ENCODE results near the gene SYT14. TPM values are rescaled to one million over a fixed set of nuclear protein-coding genes. Genes with fewer than 3 reads are reported as not detected.

SYT14 gene
- total RNA-seq, 1 donor from 2014 or later, result 16.1 TPM

DNA sequence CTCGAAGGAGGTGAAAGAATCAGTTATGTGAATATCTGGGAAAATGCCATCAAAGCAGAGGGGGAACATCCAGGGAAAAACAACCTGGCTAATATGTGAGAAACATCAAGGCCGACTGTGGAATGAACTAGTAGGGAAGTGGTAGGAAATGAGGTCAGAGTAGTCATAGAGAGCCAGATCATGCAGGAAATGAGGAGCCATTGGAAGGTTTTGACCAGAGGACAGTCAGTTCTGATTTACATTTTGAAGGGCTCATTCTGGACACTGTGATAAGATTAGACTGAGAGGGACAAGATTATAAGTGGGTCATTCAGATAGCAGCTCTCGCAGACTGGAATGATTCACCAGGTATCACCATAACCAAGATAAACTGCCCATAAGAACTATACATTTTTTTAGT lies 63.7 kb downstream of the SYT14 start:
- TF ChIP-seq, protein P1, sequence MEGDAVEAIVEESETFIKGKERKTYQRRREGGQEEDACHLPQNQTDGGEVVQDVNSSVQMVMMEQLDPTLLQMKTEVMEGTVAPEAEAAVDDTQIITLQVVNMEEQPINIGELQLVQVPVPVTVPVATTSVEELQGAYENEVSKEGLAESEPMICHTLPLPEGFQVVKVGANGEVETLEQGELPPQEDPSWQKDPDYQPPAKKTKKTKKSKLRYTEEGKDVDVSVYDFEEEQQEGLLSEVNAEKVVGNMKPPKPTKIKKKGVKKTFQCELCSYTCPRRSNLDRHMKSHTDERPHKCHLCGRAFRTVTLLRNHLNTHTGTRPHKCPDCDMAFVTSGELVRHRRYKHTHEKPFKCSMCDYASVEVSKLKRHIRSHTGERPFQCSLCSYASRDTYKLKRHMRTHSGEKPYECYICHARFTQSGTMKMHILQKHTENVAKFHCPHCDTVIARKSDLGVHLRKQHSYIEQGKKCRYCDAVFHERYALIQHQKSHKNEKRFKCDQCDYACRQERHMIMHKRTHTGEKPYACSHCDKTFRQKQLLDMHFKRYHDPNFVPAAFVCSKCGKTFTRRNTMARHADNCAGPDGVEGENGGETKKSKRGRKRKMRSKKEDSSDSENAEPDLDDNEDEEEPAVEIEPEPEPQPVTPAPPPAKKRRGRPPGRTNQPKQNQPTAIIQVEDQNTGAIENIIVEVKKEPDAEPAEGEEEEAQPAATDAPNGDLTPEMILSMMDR (IDR thresholded peaks at IDR 0.05), result no peak
- TF ChIP-seq EZH2 (IDR thresholded peaks at IDR 0.05) (no peak), EZH2phosphoT487 (IDR thresholded peaks at IDR 0.05) (no peak)
- H3F3A ChIP-seq (ENCODE audit: low read depth), result no peaks in the 10 kb centered on the region
- H3K36me3 ChIP-seq, result no peaks in the 10 kb centered on the region
- no peak overlapping the region for H3K4me3 ChIP-seq
- no peaks in the 10 kb centered on the region for H3K4me1 ChIP-seq
- H3K4me2 ChIP-seq, result no peak overlapping the region
- no peaks in the 10 kb centered on the region for H4K20me1 ChIP-seq (ENCODE audit: low read depth)
- H3K9me3 Mint-ChIP-seq, result no peaks in the 10 kb centered on the region
- H3K27me3 Mint-ChIP-seq (ENCODE audit: insufficient read depth, low read depth), result no peaks in the 10 kb centered on the region
- no peaks in the 10 kb centered on the region for H3K79me2 ChIP-seq (ENCODE audit: low read depth)
- DNase-seq (ENCODE audit: low spot score), result no peak
- H3K27me3 ChIP-seq, result no peaks in the 10 kb centered on the region
- H3K9ac ChIP-seq, result no peak overlapping the region
- no peaks in the 10 kb centered on the region for H3K36me3 Mint-ChIP-seq
- H3K4me3 Mint-ChIP-seq, result no peak overlapping the region
- H3K4me1 Mint-ChIP-seq, result no peaks in the 10 kb centered on the region
- H3K27ac ChIP-seq, result no peak overlapping the region
- H2AFZ ChIP-seq (replicated peaks), result no peak overlapping the region
- no peak overlapping the region for H3K27ac Mint-ChIP-seq
- no peaks in the 10 kb centered on the region for H3K9me3 ChIP-seq (ENCODE audit: low read depth)

DNA sequence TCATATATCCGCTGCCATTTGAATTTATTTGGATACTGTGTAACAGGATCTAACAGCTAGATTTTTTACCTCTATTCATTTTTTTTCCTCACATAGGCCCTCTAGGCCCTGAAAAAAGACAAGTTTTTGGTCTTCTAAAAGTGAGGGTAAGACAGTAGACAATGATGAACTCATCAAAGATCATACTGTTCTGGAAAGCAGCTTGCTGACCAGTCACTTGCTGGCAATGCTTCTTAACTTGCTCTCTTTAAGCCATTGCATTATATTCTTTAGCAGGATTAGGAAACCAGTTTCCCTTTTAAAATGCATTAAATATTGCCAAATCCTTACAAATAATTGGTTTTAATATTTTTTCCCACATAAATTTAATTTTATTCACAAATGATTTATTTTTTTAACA lies 65.5 kb downstream of the SYT14 start:
- H3K4me1 Mint-ChIP-seq, result no peaks in the 10 kb centered on the region
- H3K36me3 ChIP-seq, result no peaks in the 10 kb centered on the region
- no peaks in the 10 kb centered on the region for H3K79me2 ChIP-seq (ENCODE audit: low read depth)
- H3K9me3 ChIP-seq (ENCODE audit: low read depth), result no peaks in the 10 kb centered on the region
- no peaks in the 10 kb centered on the region for H3K36me3 Mint-ChIP-seq
- no peaks in the 10 kb centered on the region for H3K27me3 ChIP-seq
- no peaks in the 10 kb centered on the region for H3F3A ChIP-seq (ENCODE audit: low read depth)
- H2AFZ ChIP-seq (replicated peaks), result no peak overlapping the region
- no peak overlapping the region for H3K9ac ChIP-seq
- H3K27ac Mint-ChIP-seq, result no peak overlapping the region
- no peak overlapping the region for H3K4me3 ChIP-seq
- H3K4me1 ChIP-seq, result no peaks in the 10 kb centered on the region
- H3K4me3 Mint-ChIP-seq, result no peak overlapping the region
- no peak overlapping the region for H3K4me2 ChIP-seq
- no peaks in the 10 kb centered on the region for H3K27me3 Mint-ChIP-seq (ENCODE audit: insufficient read depth, low read depth)
- TF ChIP-seq, protein P1 (IDR thresholded peaks at IDR 0.05), result no peak
- TF ChIP-seq EZH2 (IDR thresholded peaks at IDR 0.05) (no peak), EZH2phosphoT487 (IDR thresholded peaks at IDR 0.05) (no peak)
- H4K20me1 ChIP-seq (ENCODE audit: low read depth), result no peaks in the 10 kb centered on the region
- H3K27ac ChIP-seq, result no peak overlapping the region
- H3K9me3 Mint-ChIP-seq, result no peaks in the 10 kb centered on the region
- DNase-seq (ENCODE audit: low spot score), result no peak

DNA sequence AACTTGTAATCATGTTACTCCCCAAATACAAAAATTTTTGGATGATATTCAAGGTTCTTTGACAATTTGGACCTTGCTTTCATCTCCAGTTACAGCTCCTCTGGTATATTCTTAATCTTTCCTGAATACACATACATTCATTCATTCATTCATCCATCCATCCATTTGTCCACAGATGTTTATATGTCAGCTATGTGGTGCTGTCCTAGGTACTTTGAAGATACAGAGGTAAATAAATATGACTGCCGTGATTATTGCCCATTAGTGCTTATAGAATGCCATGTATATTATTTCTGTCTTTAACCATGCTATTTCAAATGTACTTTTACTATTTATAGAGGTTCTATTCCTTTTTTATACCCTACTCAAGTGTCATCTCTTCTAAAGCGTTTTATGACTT lies 72.1 kb downstream of the SYT14 start:
- H3K9me3 ChIP-seq (ENCODE audit: low read depth), result no peaks in the 10 kb centered on the region
- no peak overlapping the region for H3K27ac ChIP-seq
- Mint-ChIP-seq H3K27ac (no peak overlapping the region), H3K27me3 (ENCODE audit: insufficient read depth, low read depth) (no peaks in the 10 kb centered on the region), H3K4me3 (no peak overlapping the region), H3K4me1 (no peaks in the 10 kb centered on the region), H3K36me3 (no peaks in the 10 kb centered on the region), H3K9me3 (no peaks in the 10 kb centered on the region)
- H3K4me1 ChIP-seq, result no peaks in the 10 kb centered on the region
- no peaks in the 10 kb centered on the region for H3K27me3 ChIP-seq
- no peak overlapping the region for H2AFZ ChIP-seq (replicated peaks)
- no peaks in the 10 kb centered on the region for H3F3A ChIP-seq (ENCODE audit: low read depth)
- no peak for DNase-seq (ENCODE audit: low spot score)
- no peaks in the 10 kb centered on the region for H3K36me3 ChIP-seq
- H3K79me2 ChIP-seq (ENCODE audit: low read depth), result no peaks in the 10 kb centered on the region
- no peak overlapping the region for H3K4me3 ChIP-seq
- H3K4me2 ChIP-seq, result no peak overlapping the region
- no peak for TF ChIP-seq EZH2phosphoT487 (IDR thresholded peaks at IDR 0.05)
- TF ChIP-seq, protein P1 (IDR thresholded peaks at IDR 0.05), result no peak
- no peak for TF ChIP-seq EZH2 (IDR thresholded peaks at IDR 0.05)
- no peak overlapping the region for H3K9ac ChIP-seq
- no peaks in the 10 kb centered on the region for H4K20me1 ChIP-seq (ENCODE audit: low read depth)

Measured in neural progenitor cell (in vitro differentiated cells).